Thymus (tissue), 11 donors: Measurements from ENCODE around the gene KANK2. TPM values are rescaled to one million over a fixed set of nuclear protein-coding genes. Genes with fewer than 3 reads are reported as not detected.
A peak's percentile ranks its signal among the peaks of the same experiment; 100 is the strongest.
"Not testable (repeated sequence)": the region's sequence is repeated elsewhere in the genome, so short reads cannot be mapped to it uniquely, and the experiment has no call there.

Source experiments
- DNase-seq, 9 donors: peaks; one replicate each; pipeline ENCODE4 v3.0.0-alpha.2; 2013; ENCODE audit warnings: low spot score in 9 of 9, low read depth in 6 of 9, missing footprints in 1 of 9
- H3K27ac ChIP-seq, 2 donors: one replicate each; pipeline ENCODE4 v1.5.1; 2013; ENCODE audit warnings: control low read depth in 1 of 2, low read depth in 1 of 2, low read length in 1 of 2, mild to moderate bottlenecking in 1 of 2, moderate library complexity in 1 of 2
- H3K27me3 ChIP-seq, 2 donors: one replicate each; pipeline ENCODE4 v1.5.1; 2013; ENCODE audit warnings: low read length in 1 of 2; ENCODE audit not compliant: control insufficient read depth in 2 of 2, insufficient read depth in 1 of 2
- H3K36me3 ChIP-seq, 2 donors: one replicate each; pipeline ENCODE4 v1.5.1; 2013; ENCODE audit warnings: low read length in 1 of 2, mild to moderate bottlenecking in 1 of 2, moderate library complexity in 1 of 2; ENCODE audit not compliant: control insufficient read depth in 2 of 2, insufficient read depth in 2 of 2
- H3K4me1 ChIP-seq, 2 donors: one replicate each; pipeline ENCODE4 v1.5.1; 2013; ENCODE audit warnings: low read length in 2 of 2; ENCODE audit not compliant: control insufficient read depth in 2 of 2, insufficient read depth in 2 of 2
- H3K4me3 ChIP-seq, 2 donors: one replicate each; pipeline ENCODE4 v1.5.1; 2013; ENCODE audit warnings: low read length in 2 of 2, control low read depth in 1 of 2, mild to moderate bottlenecking in 1 of 2
- H3K9me3 ChIP-seq, 2 donors: one replicate each; pipeline ENCODE4 v1.5.1; 2013; ENCODE audit warnings: low read length in 1 of 2, mild to moderate bottlenecking in 1 of 2; ENCODE audit not compliant: control insufficient read depth in 2 of 2, insufficient read depth in 1 of 2
- WGBS: extraction: QIAGEN DNeasy Blood & Tissue Kit; methylation state at CpG from one replicate; pipeline ENCODE4 v1.1.7; 2013; 5-methylcytosine and 5-hydroxymethylcytosine counted together
- polyA plus RNA-seq: library from polyadenylated mRNA; stranded (reverse); fragments of 200-250 nt; gene quantifications from one replicate; pipeline ENCODE4 v1.2.3, GENCODE V29; 2013
- total RNA-seq: library from RNA; stranded (reverse); fragments of 120-200 nt; gene quantifications from one replicate; pipeline ENCODE4 v1.2.4, GENCODE V29; 2013
- donor health status: healthy.

KANK2 gene
- total and polyA plus RNA-seq, 2 donors: 12.3 to 18.3 TPM

- DNase-seq: no peak
- H3K4me3 ChIP-seq: no peak overlapping the region
- H3K9me3 ChIP-seq: no peaks in the 10 kb centered on the region
- H3K27ac ChIP-seq: no peak overlapping the region
- 97% methylated on average over 3 of the region's 3 CpGs for WGBS
- H3K36me3 ChIP-seq: peaks cover 11 to 37% of the 10 kb centered on the region in 2 donors
- H3K27me3 ChIP-seq: no peaks in the 10 kb centered on the region
- H3K4me1 ChIP-seq: peaks cover 7 to 21% of the 10 kb centered on the region in 2 donors
These were observed 51.8 kb downstream of the KANK2 start for GRCh38 chr19:11145536-11145924.

DNA sequence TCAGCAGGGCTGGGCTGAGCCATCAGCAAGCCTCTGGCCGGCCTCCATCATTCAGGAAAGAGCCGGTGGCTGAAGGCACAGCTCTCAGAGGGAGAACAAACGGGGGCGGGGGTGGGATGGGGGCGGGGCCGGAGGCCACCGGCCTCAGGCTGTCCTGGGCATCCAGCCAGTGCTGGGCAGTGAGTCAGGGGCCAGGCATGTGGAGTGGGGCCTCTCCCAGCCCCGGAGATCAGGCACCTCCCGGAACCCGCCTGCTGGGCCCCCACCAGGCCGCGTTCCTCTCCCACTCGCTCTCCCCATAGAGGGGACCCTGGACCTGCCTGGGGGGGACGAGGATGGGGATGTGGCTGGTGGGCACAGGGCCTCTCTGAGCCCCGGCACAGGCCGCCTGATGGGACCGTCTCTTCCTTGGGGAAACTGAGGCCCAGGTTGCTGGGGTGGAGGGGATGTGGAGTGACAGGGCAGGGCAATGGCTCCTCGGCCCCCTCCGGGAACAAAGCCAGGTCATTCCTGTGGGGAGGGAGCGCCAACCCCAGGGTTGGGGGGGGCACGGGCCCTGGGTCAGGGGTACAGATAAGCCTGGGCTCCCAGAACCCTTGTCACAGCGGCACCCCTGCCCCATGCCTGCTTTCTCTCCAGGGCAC lies 54.7 kb downstream of the KANK2 start:
- Histone ChIP-seq H3K27me3 (peaks cover 0 to 14% of the 10 kb centered on the region in 2 donors), H3K4me3 (peak overlapping the region; percentile 18 to 24), H3K36me3 (peaks cover 7 to 23% of the 10 kb centered on the region in 2 donors), H3K27ac (peak overlapping the region; percentile 88 to 96), H3K9me3 (peaks cover 0 to 2% of the 10 kb centered on the region in 2 donors), H3K4me1 (peaks cover 7 to 39% of the 10 kb centered on the region in 2 donors)
- no peak for DNase-seq
- 46% methylated on average over 22 of the region's 22 CpGs for WGBS

- Histone ChIP-seq H3K27me3 (peaks cover 0 to 14% of the 10 kb centered on the region in 2 donors), H3K9me3 (peaks cover 0 to 3% of the 10 kb centered on the region in 2 donors), H3K4me1 (peaks cover 10 to 44% of the 10 kb centered on the region in 2 donors), H3K36me3 (peaks cover 7 to 17% of the 10 kb centered on the region in 2 donors), H3K27ac (no peak overlapping the region), H3K4me3 (no peak overlapping the region)
- 93% methylated on average over 9 of the region's 9 CpGs for WGBS
- no peak for DNase-seq
These were observed 55.3 kb downstream of the KANK2 start for GRCh38 chr19:11141937-11142527.

DNA sequence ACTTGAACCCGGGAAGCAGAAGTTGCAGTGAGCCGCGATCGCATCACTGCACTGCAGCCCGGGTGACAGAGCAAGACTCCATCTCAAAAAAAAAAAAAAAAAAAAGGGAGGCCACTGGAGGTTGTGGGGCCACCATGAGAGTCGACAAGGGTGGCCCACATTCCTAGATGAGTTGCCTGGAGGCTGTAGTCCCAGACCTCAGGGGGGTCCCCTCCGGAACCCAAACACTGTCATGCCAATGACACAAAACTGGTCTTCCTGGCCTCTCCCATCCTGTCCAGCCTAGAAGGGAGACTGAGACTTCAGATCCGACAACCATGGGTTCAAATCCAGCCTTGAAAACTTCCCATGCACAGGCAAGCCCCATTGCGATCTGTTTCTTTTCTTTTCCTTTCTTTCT lies 56.4 kb downstream of the KANK2 start:
- 96% methylated on average over 9 of the region's 9 CpGs for WGBS
- Histone ChIP-seq H3K4me1 (peaks cover 10 to 44% of the 10 kb centered on the region in 2 donors), H3K4me3 (no peak overlapping the region), H3K9me3 (peaks cover 0 to 3% of the 10 kb centered on the region in 2 donors), H3K36me3 (peaks cover 3 to 11% of the 10 kb centered on the region in 2 donors), H3K27me3 (peaks cover 0 to 14% of the 10 kb centered on the region in 2 donors), H3K27ac (no peak overlapping the region)
- DNase-seq: no peak

DNA sequence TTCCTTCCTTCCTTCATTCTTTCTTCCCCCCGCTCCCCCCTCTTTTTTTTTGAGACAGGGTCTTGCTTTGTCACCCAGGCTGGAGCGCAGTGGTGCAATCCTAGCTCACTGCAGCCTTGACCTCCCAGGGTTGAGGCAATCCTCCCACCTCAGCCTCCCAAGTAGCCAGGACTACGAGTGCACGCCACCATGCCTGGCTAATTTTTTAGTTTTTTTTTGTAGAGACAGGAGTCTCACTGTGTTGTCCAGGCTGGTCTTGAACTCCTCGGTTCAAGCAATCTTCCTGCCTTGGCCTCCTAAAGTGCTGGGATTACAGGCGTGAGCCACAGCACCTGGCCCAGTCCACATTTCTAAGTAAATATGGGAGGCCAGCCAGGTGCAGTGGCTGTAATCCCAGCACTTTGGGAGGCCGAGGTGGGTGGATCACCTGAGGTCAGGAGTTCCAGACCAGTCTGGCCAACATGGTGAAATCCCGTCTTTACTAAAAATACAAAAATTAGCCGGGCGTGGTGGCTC lies 57.3 kb downstream of the KANK2 start:
- not testable (repeated sequence) for DNase-seq, H3K4me3 ChIP-seq, H3K9me3 ChIP-seq, H3K27ac ChIP-seq, H3K36me3 ChIP-seq
- Histone ChIP-seq H3K27me3 (peaks cover 0 to 14% of the 10 kb centered on the region in 2 donors), H3K4me1 (peaks cover 10 to 44% of the 10 kb centered on the region in 2 donors)
- WGBS: 97% methylated on average over 10 of the region's 10 CpGs

DNA sequence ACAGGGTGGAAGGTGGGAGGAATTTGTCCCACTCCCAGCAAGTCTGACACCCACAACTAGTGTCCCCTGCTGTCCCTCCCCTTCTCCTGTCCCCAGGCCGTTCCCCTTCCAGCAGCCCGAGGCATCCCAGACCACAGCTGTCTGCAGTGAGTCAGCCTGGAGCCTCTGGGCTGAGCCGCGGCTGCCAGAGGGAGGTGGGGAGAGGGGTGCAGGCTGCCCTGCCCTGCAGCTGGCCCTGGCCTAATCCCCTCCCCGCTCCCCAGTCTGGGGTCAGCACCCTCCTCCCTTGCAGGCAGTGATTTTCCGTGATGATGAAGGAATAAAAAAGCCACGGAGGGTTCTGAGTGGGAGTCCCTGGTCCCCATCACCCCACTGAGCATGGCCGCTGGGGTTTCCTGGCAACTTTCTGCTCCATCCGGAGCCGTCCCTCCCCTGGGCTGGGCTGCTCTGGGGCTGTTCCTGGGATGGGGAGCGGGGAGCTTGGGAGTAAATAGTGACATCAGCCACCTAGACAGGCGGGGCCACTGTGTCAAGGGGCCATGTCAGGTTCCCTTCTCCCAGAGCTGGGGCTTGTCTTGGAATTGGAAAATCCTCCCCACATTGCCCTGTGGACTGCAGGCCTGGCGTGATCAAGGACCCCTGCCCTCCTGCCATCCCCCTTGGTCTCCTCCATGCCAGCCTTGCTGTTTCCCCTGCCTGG lies 58.6 kb downstream of the KANK2 start:
- WGBS: 39% methylated on average over 13 of the region's 13 CpGs
- Histone ChIP-seq H3K4me3 (no peak overlapping the region), H3K27me3 (peaks cover 0 to 14% of the 10 kb centered on the region in 2 donors), H3K36me3 (no peaks in the 10 kb centered on the region), H3K9me3 (peaks cover 0 to 3% of the 10 kb centered on the region in 2 donors), H3K27ac (peak overlapping the region in 1 of 2 donors; percentile 37), H3K4me1 (peaks cover 10 to 43% of the 10 kb centered on the region in 2 donors)
- DNase-seq: no peak

GRCh38 chr19:11137542-11138384 lies 59.6 kb downstream of the KANK2 start:
- Histone ChIP-seq H3K4me3 (peak overlapping the region; percentile 53 to 59), H3K27me3 (peaks cover 0 to 14% of the 10 kb centered on the region in 2 donors)
- DNase-seq: peak in 7 of 9 donors; percentile 41 to 82 (median 64)

GRCh38 chr19:11136400-11137101 lies 60.8 kb downstream of the KANK2 start:
- Histone ChIP-seq H3K4me3 (no peak overlapping the region), H3K27ac (no peak overlapping the region), H3K9me3 (peaks cover 0 to 3% of the 10 kb centered on the region in 2 donors), H3K27me3 (peaks cover 0 to 14% of the 10 kb centered on the region in 2 donors), H3K36me3 (peaks cover 8 to 19% of the 10 kb centered on the region in 2 donors), H3K4me1 (peaks cover 3 to 23% of the 10 kb centered on the region in 2 donors)
- 79% methylated on average over 14 of the region's 14 CpGs for WGBS
- no peak for DNase-seq

More at GRCh38 chr19:11137542-11138384, 59.6 kb downstream of the KANK2 start:
- 18% methylated on average over 28 of the region's 28 CpGs for WGBS
- peaks cover 6 to 33% of the 10 kb centered on the region in 2 donors for H3K4me1 ChIP-seq
- peaks cover 0 to 3% of the 10 kb centered on the region in 2 donors for H3K9me3 ChIP-seq
- no peak overlapping the region for H3K27ac ChIP-seq
- peaks cover 0 to 9% of the 10 kb centered on the region in 2 donors for H3K36me3 ChIP-seq
